ENCODE results near the gene SPATA20. TPM values are rescaled to one million over a fixed set of nuclear protein-coding genes. Genes with fewer than 3 reads are reported as not detected.

SPATA20 gene
- total RNA-seq, 3 donors from 2014 or later = 54.3 to 95.3 (median 65.4) TPM

DNA sequence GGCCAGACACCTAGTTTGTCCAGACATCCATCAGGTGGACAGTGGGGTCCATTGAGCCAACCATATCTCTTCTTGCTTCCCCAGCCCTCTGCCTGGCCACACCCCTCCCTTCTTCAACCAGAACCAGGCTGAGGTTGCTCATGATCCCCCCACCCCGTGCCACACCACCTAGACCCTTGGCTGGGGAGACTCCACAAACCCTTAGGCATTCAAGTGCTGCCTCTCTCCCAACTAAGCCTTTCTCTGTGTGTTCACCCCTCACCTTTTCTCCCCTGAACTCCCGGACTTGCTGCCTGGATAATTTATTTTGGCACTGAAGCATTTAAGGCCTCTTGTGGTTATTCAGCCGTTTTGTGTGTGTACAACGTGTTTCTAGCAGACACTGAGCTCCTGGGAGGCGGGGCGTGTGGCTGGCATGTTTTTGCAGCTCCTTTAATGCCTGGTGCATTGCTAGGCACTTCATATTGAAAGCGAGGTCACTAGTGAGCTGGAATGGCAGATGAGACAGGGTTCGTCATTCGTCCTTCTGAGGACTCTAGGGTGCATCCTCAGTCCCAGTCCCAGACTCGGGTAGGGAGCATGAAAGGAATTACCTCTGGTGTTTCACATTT is 42.2 kb downstream of the SPATA20 start:
- no peak for ATAC-seq
- Histone ChIP-seq H3K4me3 (no peak overlapping the region), H3K9me3 (no peaks in the 10 kb centered on the region), H3K4me1 (ENCODE audit: low read depth) (no peaks in the 10 kb centered on the region), H3K36me3 (ENCODE audit: low read depth) (no peaks in the 10 kb centered on the region)
- intact Hi-C loops (cut with DNase I, micrococcal nuclease) = no loop called here
- TF ChIP-seq, protein P1, sequence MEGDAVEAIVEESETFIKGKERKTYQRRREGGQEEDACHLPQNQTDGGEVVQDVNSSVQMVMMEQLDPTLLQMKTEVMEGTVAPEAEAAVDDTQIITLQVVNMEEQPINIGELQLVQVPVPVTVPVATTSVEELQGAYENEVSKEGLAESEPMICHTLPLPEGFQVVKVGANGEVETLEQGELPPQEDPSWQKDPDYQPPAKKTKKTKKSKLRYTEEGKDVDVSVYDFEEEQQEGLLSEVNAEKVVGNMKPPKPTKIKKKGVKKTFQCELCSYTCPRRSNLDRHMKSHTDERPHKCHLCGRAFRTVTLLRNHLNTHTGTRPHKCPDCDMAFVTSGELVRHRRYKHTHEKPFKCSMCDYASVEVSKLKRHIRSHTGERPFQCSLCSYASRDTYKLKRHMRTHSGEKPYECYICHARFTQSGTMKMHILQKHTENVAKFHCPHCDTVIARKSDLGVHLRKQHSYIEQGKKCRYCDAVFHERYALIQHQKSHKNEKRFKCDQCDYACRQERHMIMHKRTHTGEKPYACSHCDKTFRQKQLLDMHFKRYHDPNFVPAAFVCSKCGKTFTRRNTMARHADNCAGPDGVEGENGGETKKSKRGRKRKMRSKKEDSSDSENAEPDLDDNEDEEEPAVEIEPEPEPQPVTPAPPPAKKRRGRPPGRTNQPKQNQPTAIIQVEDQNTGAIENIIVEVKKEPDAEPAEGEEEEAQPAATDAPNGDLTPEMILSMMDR (IDR thresholded peaks at IDR 0.05) = no peak
- no peak for DNase-seq

DNA sequence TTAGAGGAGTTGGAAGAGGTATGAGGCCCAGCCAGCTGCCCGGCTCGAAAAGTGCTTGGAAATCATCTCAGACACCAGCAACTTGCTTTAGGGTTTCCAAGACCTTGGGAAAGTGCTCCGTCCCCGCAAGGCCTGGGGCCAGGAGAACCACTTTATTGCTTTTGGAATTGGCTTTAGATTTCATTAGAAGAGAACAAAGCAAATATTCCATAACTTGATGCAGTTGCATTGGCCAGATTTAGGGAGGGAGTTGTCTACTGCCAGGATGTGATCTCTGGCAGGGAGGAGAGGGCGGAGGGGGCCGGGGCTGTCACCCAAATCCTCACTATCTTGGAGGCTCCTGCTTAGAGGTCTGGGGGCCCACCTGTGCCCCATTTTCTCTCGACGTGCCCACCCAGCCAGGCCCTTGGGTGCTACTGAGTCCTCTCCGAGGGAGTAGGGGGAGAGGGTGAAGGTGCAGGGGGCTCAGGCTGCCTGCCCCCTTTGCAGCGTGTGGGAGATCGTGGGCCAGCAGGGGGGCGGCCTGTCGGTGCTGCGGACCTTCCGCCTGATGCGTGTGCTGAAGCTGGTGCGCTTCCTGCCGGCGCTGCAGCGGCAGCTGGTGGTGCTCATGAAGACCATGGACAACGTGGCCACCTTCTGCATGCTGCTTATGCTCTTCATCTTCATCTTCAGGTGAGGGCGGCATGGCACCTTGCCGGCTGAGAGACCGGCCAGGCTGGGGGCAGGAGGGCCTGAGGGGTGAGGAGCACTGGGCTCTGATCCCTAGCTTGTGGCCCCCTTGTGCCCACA is 44.2 kb downstream of the SPATA20 start:
- Histone ChIP-seq H3K36me3 (ENCODE audit: low read depth) (no peaks in the 10 kb centered on the region), H3K9me3 (no peaks in the 10 kb centered on the region), H3K4me1 (ENCODE audit: low read depth) (no peaks in the 10 kb centered on the region), H3K4me3 (no peak overlapping the region)
- TF ChIP-seq, protein P1 (IDR thresholded peaks at IDR 0.05) = no peak
- no peak for DNase-seq
- intact Hi-C loops (cut with DNase I, micrococcal nuclease) = no loop called here
- no peak for ATAC-seq

DNA sequence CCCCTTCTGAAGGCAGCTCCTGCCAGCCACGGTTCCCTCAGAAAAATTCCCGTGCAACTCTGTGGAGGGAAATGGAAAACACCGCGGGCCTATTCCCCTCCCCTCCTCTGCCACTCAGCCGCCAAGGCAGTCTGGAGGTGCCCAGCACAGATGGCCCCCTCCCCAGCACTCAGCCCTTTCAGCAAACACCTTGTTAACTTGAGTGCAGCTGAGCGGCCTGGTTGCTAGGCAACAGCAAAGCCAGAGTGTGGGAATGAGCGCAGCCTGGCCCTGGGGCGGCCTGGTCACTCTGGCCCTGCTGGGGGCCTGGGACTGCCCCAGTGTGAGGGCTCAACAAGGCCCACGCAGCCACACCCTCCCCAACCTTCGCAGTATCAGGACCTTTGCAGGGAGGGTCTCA is 46.3 kb downstream of the SPATA20 start:
- Histone ChIP-seq H3K4me3 (no peak overlapping the region), H3K9me3 (no peaks in the 10 kb centered on the region), H3K4me1 (ENCODE audit: low read depth) (no peaks in the 10 kb centered on the region), H3K36me3 (ENCODE audit: low read depth) (no peaks in the 10 kb centered on the region)
- TF ChIP-seq, protein P1 (IDR thresholded peaks at IDR 0.05) = no peak
- DNase-seq (no peak), ATAC-seq (no peak)
- intact Hi-C loops (cut with DNase I, micrococcal nuclease) = no loop called here

- DNase-seq (no peak), ATAC-seq (no peak)
- TF ChIP-seq, protein P1 (IDR thresholded peaks at IDR 0.05) = no peak
- intact Hi-C loops (cut with DNase I, micrococcal nuclease) = no loop called here
- Histone ChIP-seq H3K4me3 (no peak overlapping the region), H3K9me3 (no peaks in the 10 kb centered on the region), H3K36me3 (ENCODE audit: low read depth) (no peaks in the 10 kb centered on the region), H3K4me1 (ENCODE audit: low read depth) (no peaks in the 10 kb centered on the region)
These were observed 47.3 kb downstream of the SPATA20 start for GRCh38 chr17:50594128-50594823.

DNA sequence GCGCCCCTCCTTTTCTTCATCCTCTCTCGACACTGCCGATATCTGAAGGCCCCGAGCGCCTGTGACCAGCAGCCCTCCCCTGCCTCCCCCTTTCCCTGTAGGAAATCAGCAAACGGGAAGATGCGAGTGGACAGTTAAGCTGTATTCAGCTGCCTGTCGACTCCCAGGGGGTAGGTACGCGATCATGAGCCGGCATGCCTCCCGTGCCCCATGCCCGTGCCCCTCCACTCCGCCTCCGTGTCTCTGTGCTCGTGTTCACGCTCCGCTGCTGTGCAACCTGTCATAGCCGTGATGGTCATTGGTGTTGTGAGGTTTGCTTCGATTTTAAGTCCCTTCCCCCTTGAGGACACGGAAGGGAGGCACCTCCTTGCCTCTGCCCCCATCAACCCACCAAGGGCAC is 47.9 kb downstream of the SPATA20 start:
- Histone ChIP-seq H3K4me1 (ENCODE audit: low read depth) (no peaks in the 10 kb centered on the region), H3K4me3 (no peak overlapping the region), H3K9me3 (no peaks in the 10 kb centered on the region), H3K36me3 (ENCODE audit: low read depth) (no peaks in the 10 kb centered on the region)
- intact Hi-C loops (cut with DNase I, micrococcal nuclease) = no loop called here
- DNase-seq (no peak), ATAC-seq (no peak)
- TF ChIP-seq, protein P1 (IDR thresholded peaks at IDR 0.05) = no peak
